ENCODE data around the gene SLC52A3. TPM values are rescaled to one million over a fixed set of nuclear protein-coding genes. Genes with fewer than 3 reads are reported as not detected.
"Not testable (repeated sequence)": the region's sequence is repeated elsewhere in the genome, so short reads cannot be mapped to it uniquely, and the experiment has no call there.

The SLC52A3 gene
- total RNA-seq, 4 donors from 2014 or later, result 0.15 to 8.5 (median 2.2) TPM

- TF ChIP-seq POLR2AphosphoS5 (IDR thresholded peaks at IDR 0.05) (no peak), POLR2A (IDR thresholded peaks at IDR 0.05) (no peak), EP300 (IDR thresholded peaks at IDR 0.05) (no peak)
- TF ChIP-seq, protein P1, sequence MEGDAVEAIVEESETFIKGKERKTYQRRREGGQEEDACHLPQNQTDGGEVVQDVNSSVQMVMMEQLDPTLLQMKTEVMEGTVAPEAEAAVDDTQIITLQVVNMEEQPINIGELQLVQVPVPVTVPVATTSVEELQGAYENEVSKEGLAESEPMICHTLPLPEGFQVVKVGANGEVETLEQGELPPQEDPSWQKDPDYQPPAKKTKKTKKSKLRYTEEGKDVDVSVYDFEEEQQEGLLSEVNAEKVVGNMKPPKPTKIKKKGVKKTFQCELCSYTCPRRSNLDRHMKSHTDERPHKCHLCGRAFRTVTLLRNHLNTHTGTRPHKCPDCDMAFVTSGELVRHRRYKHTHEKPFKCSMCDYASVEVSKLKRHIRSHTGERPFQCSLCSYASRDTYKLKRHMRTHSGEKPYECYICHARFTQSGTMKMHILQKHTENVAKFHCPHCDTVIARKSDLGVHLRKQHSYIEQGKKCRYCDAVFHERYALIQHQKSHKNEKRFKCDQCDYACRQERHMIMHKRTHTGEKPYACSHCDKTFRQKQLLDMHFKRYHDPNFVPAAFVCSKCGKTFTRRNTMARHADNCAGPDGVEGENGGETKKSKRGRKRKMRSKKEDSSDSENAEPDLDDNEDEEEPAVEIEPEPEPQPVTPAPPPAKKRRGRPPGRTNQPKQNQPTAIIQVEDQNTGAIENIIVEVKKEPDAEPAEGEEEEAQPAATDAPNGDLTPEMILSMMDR (IDR thresholded peaks at IDR 0.05), result no peak
- Histone ChIP-seq H3K36me3 (no peaks in the 10 kb centered on the region), H3K4me3 (no peak overlapping the region), H3K4me1 (no peaks in the 10 kb centered on the region), H3K27me3 (peaks cover 20% of the 10 kb centered on the region), H3K27ac (no peak overlapping the region), H3K9me3 (no peaks in the 10 kb centered on the region)
- no peak for DNase-seq (ENCODE audit: low spot score in 2 of 2)
- 13% methylated on average over 1 of the region's 1 CpG for WGBS
Measured at GRCh38 chr20:805713-806112, 37.4 kb upstream of the SLC52A3 start.

GRCh38 chr20:801678-802077 is 33.4 kb upstream of the SLC52A3 start:
- no peaks in the 10 kb centered on the region for H3K4me1 ChIP-seq
- no peak overlapping the region for H3K27ac ChIP-seq
- no peaks in the 10 kb centered on the region for H3K9me3 ChIP-seq
- 73% methylated on average over 3 of the region's 3 CpGs for WGBS
- no peak for DNase-seq (ENCODE audit: low spot score in 2 of 2)
- no peak overlapping the region for H3K4me3 ChIP-seq
- peaks cover 18% of the 10 kb centered on the region for H3K27me3 ChIP-seq
- TF ChIP-seq POLR2A (IDR thresholded peaks at IDR 0.05), result no peak
- no peak for TF ChIP-seq EP300 (IDR thresholded peaks at IDR 0.05)
- no peak for TF ChIP-seq POLR2AphosphoS5 (IDR thresholded peaks at IDR 0.05)
- TF ChIP-seq, protein P1 (IDR thresholded peaks at IDR 0.05), result no peak
- H3K36me3 ChIP-seq, result no peaks in the 10 kb centered on the region

DNA sequence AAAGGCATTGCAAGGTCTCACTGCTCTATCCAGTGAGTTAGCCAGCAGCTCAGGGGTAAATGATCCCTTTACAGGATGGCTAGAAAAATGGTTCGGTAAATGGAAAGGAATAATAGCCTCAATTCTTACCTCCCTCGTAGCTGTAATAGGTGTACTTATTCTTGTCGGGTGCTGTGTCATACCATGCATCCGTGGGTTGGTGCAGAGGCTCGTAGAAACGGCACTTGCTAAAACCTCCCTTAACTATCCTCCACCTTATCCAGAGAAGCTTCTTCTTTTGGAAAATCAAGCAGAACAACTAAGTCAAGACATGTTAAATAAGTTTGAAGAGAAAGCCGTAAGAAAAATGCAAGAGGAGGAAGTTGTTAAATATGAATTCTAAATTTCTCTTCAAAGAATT is 31.7 kb upstream of the SLC52A3 start:
- DNase-seq (ENCODE audit: low spot score in 2 of 2); H3K9me3 ChIP-seq; H3K27ac ChIP-seq; H3K4me3 ChIP-seq; H3K36me3 ChIP-seq; H3K4me1 ChIP-seq: not testable (repeated sequence)
- peaks cover 20% of the 10 kb centered on the region for H3K27me3 ChIP-seq
- 87% methylated on average over 7 of the region's 7 CpGs for WGBS

DNA sequence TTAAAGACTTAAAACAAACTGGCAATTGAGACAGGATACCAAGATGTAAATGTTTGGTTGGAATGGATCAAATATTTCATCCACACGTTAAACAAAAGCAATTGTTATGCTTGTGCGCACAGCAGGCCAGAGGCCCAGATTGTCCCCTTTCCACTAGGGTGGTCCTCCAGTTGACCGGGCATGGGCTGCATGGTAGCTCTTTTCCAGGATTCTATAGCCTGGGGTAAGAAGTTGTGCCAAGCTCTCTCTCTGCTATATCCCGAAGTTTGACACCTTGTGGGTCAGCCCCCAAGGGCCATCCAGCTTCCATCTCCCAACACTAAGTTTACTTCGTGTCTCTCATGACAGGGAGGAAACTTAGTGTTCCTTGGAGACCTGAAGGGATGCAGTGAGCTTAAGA is 30.4 kb upstream of the SLC52A3 start:
- not testable (repeated sequence) for H3K36me3 ChIP-seq; H3K4me3 ChIP-seq; H3K4me1 ChIP-seq; DNase-seq (ENCODE audit: low spot score in 2 of 2); H3K9me3 ChIP-seq; H3K27ac ChIP-seq
- 73% methylated on average over 5 of the region's 5 CpGs for WGBS
- peaks cover 20% of the 10 kb centered on the region for H3K27me3 ChIP-seq

DNA sequence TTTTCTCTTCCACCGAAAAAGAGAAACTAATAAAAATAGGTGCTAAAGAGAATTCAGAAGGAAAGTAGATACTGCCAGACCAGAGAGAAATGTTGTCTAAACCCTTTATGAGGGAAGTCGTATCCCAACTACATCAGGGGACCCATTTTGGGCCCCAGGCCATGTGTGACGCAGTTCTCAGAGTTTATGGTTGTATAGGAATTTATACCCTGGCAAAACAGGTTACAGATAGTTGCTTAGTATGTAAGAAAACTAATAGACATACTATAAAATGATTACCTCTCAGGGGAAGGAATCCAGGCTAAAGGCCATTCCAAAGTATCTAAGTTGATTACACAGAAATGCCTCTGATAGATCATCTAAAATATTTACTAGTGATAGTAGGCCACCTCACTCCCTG is 28.6 kb upstream of the SLC52A3 start:
- TF ChIP-seq, protein P1 (IDR thresholded peaks at IDR 0.05), result no peak
- TF ChIP-seq POLR2AphosphoS5 (IDR thresholded peaks at IDR 0.05), result no peak
- TF ChIP-seq POLR2A (IDR thresholded peaks at IDR 0.05), result no peak
- TF ChIP-seq EP300 (IDR thresholded peaks at IDR 0.05), result no peak
- H3K27ac ChIP-seq, result no peak overlapping the region
- DNase-seq (ENCODE audit: low spot score in 2 of 2), result no peak
- H3K4me3 ChIP-seq, result no peak overlapping the region
- H3K27me3 ChIP-seq, result peaks cover 18% of the 10 kb centered on the region
- 54% methylated on average over 3 of the region's 3 CpGs for WGBS
- H3K4me1 ChIP-seq, result no peaks in the 10 kb centered on the region
- no peaks in the 10 kb centered on the region for H3K36me3 ChIP-seq
- H3K9me3 ChIP-seq, result peaks cover 4% of the 10 kb centered on the region

GRCh38 chr20:792248-792647 is 23.9 kb upstream of the SLC52A3 start:
- Histone ChIP-seq H3K4me1 (no peaks in the 10 kb centered on the region), H3K27me3 (peaks cover 14% of the 10 kb centered on the region), H3K4me3 (no peak overlapping the region), H3K36me3 (no peaks in the 10 kb centered on the region), H3K27ac (no peak overlapping the region), H3K9me3 (peaks cover 4% of the 10 kb centered on the region)
- TF ChIP-seq EP300 (IDR thresholded peaks at IDR 0.05), result no peak
- TF ChIP-seq POLR2AphosphoS5 (IDR thresholded peaks at IDR 0.05), result no peak
- TF ChIP-seq POLR2A (IDR thresholded peaks at IDR 0.05), result no peak
- TF ChIP-seq, protein P1 (IDR thresholded peaks at IDR 0.05), result no peak
- 93% methylated on average over 18 of the region's 18 CpGs for WGBS
- no peak for DNase-seq (ENCODE audit: low spot score in 2 of 2)
